C4-2B (cell line): ENCODE measurements around the gene SFSWAP.

Experiments
- CTCF ChIP-seq: fragments of 450-650 bp; conservative IDR thresholded peaks from 2 replicates; pipeline ENCODE4 v1.5.1; 2017; ENCODE audit warnings: mild to moderate bottlenecking
- ZFX ChIP-seq: fragments of 450-650 bp; IDR thresholded peaks from 2 replicates; pipeline ENCODE4 v1.6.1; 2017

- TF ChIP-seq CTCF: no peak
- TF ChIP-seq ZFX: no peak
Observed at GRCh38 chr12:131797588-131797934, 86.7 kb downstream of the SFSWAP start.
